ENCODE data around the gene SH3RF3.

Gene SH3RF3

GRCh38 chr2:109373791-109374547 is 245.0 kb downstream of the SH3RF3 start:
- Histone ChIP-seq H3K27ac (ENCODE audit: insufficient read depth in 1 of 2, low read depth in 1 of 2, low read length in 2 of 2, poor library complexity in 1 of 2, severe bottlenecking in 2 of 2) (no peak overlapping the region), H3K9me3 (ENCODE audit: control extremely low read depth in 1 of 5, control insufficient read depth in 4 of 5, insufficient read depth in 2 of 5, low read depth in 1 of 5, low read length in 4 of 5) (no peaks in the 10 kb centered on the region), H3K4me3 (ENCODE audit: control insufficient read depth in 1 of 7, extremely low read depth in 1 of 7, insufficient read depth in 4 of 7, low read depth in 2 of 7, low read length in 6 of 7) (no peak overlapping the region), H3K27me3 (replicated peaks in 2 of 5; ENCODE audit: control insufficient read depth in 4 of 5, insufficient read depth in 5 of 5, low read length in 4 of 5) (peaks cover 0 to 6% (median 0%) of the 10 kb centered on the region in 5 experiments), H3K36me3 (ENCODE audit: control insufficient read depth in 4 of 4, insufficient read depth in 4 of 4, low read length in 3 of 4) (no peaks in the 10 kb centered on the region), H3K4me1 (ENCODE audit: control extremely low read depth in 1 of 4, control insufficient read depth in 4 of 4, insufficient read depth in 4 of 4, low read length in 3 of 4) (no peaks in the 10 kb centered on the region)
- WGBS (ENCODE audit: insufficient coverage), result 96% methylated on average over 9 of the region's 10 CpGs
- ChIA-PET POLR2A (no interaction called here), CTCF (no interaction called here)
- DNase-seq, result no peak

- POLR2A ChIA-PET, result interaction anchor here (0.6 kb wide), 1 partner anchor 44 kb away, joined by 3 read pairs; no protein-coding TSS in a partner anchor
- CTCF ChIA-PET, result no interaction called here
- 97% methylated on average over 15 of the region's 16 CpGs for WGBS (ENCODE audit: insufficient coverage)
Observed at GRCh38 chr2:109374548-109375130, 245.6 kb downstream of the SH3RF3 start.

GRCh38 chr2:109375131-109375561 is 246.1 kb downstream of the SH3RF3 start:
- no peak for DNase-seq
- Histone ChIP-seq H3K4me1 (ENCODE audit: control extremely low read depth in 1 of 4, control insufficient read depth in 4 of 4, insufficient read depth in 4 of 4, low read length in 3 of 4) (no peaks in the 10 kb centered on the region), H3K27ac (ENCODE audit: insufficient read depth in 1 of 2, low read depth in 1 of 2, low read length in 2 of 2, poor library complexity in 1 of 2, severe bottlenecking in 2 of 2) (no peak overlapping the region), H3K4me3 (ENCODE audit: control insufficient read depth in 1 of 7, extremely low read depth in 1 of 7, insufficient read depth in 4 of 7, low read depth in 2 of 7, low read length in 6 of 7) (no peak overlapping the region), H3K9me3 (ENCODE audit: control extremely low read depth in 1 of 5, control insufficient read depth in 4 of 5, insufficient read depth in 2 of 5, low read depth in 1 of 5, low read length in 4 of 5) (no peaks in the 10 kb centered on the region), H3K27me3 (replicated peaks in 2 of 5; ENCODE audit: control insufficient read depth in 4 of 5, insufficient read depth in 5 of 5, low read length in 4 of 5) (peaks cover 0 to 6% (median 0%) of the 10 kb centered on the region in 5 experiments), H3K36me3 (ENCODE audit: control insufficient read depth in 4 of 4, insufficient read depth in 4 of 4, low read length in 3 of 4) (no peaks in the 10 kb centered on the region)
- ChIA-PET CTCF (no interaction called here), POLR2A (interaction anchor here (0.6 kb wide), 1 partner anchor 43 kb away, joined by 3 read pairs; no protein-coding TSS in a partner anchor)
- WGBS (ENCODE audit: insufficient coverage), result 98% methylated on average over 9 of the region's 12 CpGs

More at GRCh38 chr2:109374548-109375130, 245.6 kb downstream of the SH3RF3 start:
- peaks cover 0 to 6% (median 0%) of the 10 kb centered on the region in 5 experiments for H3K27me3 ChIP-seq (replicated peaks in 2 of 5; ENCODE audit: control insufficient read depth in 4 of 5, insufficient read depth in 5 of 5, low read length in 4 of 5)
- DNase-seq, result no peak
- H3K9me3 ChIP-seq (ENCODE audit: control extremely low read depth in 1 of 5, control insufficient read depth in 4 of 5, insufficient read depth in 2 of 5, low read depth in 1 of 5, low read length in 4 of 5), result no peaks in the 10 kb centered on the region
- no peaks in the 10 kb centered on the region for H3K4me1 ChIP-seq (ENCODE audit: control extremely low read depth in 1 of 4, control insufficient read depth in 4 of 4, insufficient read depth in 4 of 4, low read length in 3 of 4)
- H3K36me3 ChIP-seq (ENCODE audit: control insufficient read depth in 4 of 4, insufficient read depth in 4 of 4, low read length in 3 of 4), result no peaks in the 10 kb centered on the region
- H3K4me3 ChIP-seq (ENCODE audit: control insufficient read depth in 1 of 7, extremely low read depth in 1 of 7, insufficient read depth in 4 of 7, low read depth in 2 of 7, low read length in 6 of 7), result no peak overlapping the region
- no peak overlapping the region for H3K27ac ChIP-seq (ENCODE audit: insufficient read depth in 1 of 2, low read depth in 1 of 2, low read length in 2 of 2, poor library complexity in 1 of 2, severe bottlenecking in 2 of 2)

DNA sequence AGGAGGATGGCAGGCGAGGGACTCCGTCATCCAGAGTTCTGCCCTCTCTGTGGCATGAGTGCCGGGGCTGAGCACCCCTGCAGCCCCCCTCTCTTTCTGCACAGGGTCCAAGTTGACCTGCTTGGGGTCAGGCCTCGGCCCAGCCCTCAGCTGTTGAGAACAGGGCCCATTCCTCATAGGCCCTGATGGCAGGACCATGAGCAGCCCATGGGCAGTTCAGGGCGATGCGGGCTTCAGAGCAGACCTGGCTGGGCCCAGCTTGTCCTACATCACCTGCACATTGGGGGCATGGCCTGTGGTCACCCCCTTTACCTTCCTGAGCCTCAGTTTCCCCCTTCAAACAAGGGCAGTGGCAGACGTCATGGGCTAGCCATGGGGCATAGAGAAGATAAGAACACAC is 246.7 kb downstream of the SH3RF3 start:
- Histone ChIP-seq H3K4me3 (ENCODE audit: control insufficient read depth in 1 of 7, extremely low read depth in 1 of 7, insufficient read depth in 4 of 7, low read depth in 2 of 7, low read length in 6 of 7) (no peak overlapping the region), H3K27me3 (replicated peaks in 2 of 5; ENCODE audit: control insufficient read depth in 4 of 5, insufficient read depth in 5 of 5, low read length in 4 of 5) (peaks cover 0 to 6% (median 0%) of the 10 kb centered on the region in 5 experiments), H3K9me3 (ENCODE audit: control extremely low read depth in 1 of 5, control insufficient read depth in 4 of 5, insufficient read depth in 2 of 5, low read depth in 1 of 5, low read length in 4 of 5) (no peaks in the 10 kb centered on the region), H3K27ac (ENCODE audit: insufficient read depth in 1 of 2, low read depth in 1 of 2, low read length in 2 of 2, poor library complexity in 1 of 2, severe bottlenecking in 2 of 2) (no peak overlapping the region), H3K36me3 (ENCODE audit: control insufficient read depth in 4 of 4, insufficient read depth in 4 of 4, low read length in 3 of 4) (no peaks in the 10 kb centered on the region), H3K4me1 (ENCODE audit: control extremely low read depth in 1 of 4, control insufficient read depth in 4 of 4, insufficient read depth in 4 of 4, low read length in 3 of 4) (no peaks in the 10 kb centered on the region)
- ChIA-PET CTCF (no interaction called here), POLR2A (no interaction called here)
- no peak for DNase-seq
- WGBS (ENCODE audit: insufficient coverage), result 95% methylated on average over 6 of the region's 7 CpGs

- Histone ChIP-seq H3K27me3 (replicated peaks in 2 of 5; ENCODE audit: control insufficient read depth in 4 of 5, insufficient read depth in 5 of 5, low read length in 4 of 5) (peaks cover 0 to 6% (median 0%) of the 10 kb centered on the region in 5 experiments), H3K36me3 (ENCODE audit: control insufficient read depth in 4 of 4, insufficient read depth in 4 of 4, low read length in 3 of 4) (no peaks in the 10 kb centered on the region), H3K4me1 (ENCODE audit: control extremely low read depth in 1 of 4, control insufficient read depth in 4 of 4, insufficient read depth in 4 of 4, low read length in 3 of 4) (no peaks in the 10 kb centered on the region), H3K4me3 (ENCODE audit: control insufficient read depth in 1 of 7, extremely low read depth in 1 of 7, insufficient read depth in 4 of 7, low read depth in 2 of 7, low read length in 6 of 7) (no peak overlapping the region), H3K9me3 (ENCODE audit: control extremely low read depth in 1 of 5, control insufficient read depth in 4 of 5, insufficient read depth in 2 of 5, low read depth in 1 of 5, low read length in 4 of 5) (no peaks in the 10 kb centered on the region), H3K27ac (ENCODE audit: insufficient read depth in 1 of 2, low read depth in 1 of 2, low read length in 2 of 2, poor library complexity in 1 of 2, severe bottlenecking in 2 of 2) (no peak overlapping the region)
- no peak for DNase-seq
- 94% methylated on average over 7 of the region's 7 CpGs for whole genome bisulfite sequencing (ENCODE audit: insufficient coverage)
- CTCF ChIA-PET, result no interaction called here
- POLR2A ChIA-PET, result no interaction called here
Observed at GRCh38 chr2:109376115-109376514, 247.1 kb downstream of the SH3RF3 start.

- Histone ChIP-seq H3K27ac (ENCODE audit: insufficient read depth in 1 of 2, low read depth in 1 of 2, low read length in 2 of 2, poor library complexity in 1 of 2, severe bottlenecking in 2 of 2) (no peak overlapping the region), H3K9me3 (ENCODE audit: control extremely low read depth in 1 of 5, control insufficient read depth in 4 of 5, insufficient read depth in 2 of 5, low read depth in 1 of 5, low read length in 4 of 5) (no peaks in the 10 kb centered on the region), H3K36me3 (ENCODE audit: control insufficient read depth in 4 of 4, insufficient read depth in 4 of 4, low read length in 3 of 4) (no peaks in the 10 kb centered on the region), H3K4me1 (ENCODE audit: control extremely low read depth in 1 of 4, control insufficient read depth in 4 of 4, insufficient read depth in 4 of 4, low read length in 3 of 4) (no peaks in the 10 kb centered on the region), H3K27me3 (replicated peaks in 2 of 5; ENCODE audit: control insufficient read depth in 4 of 5, insufficient read depth in 5 of 5, low read length in 4 of 5) (peaks cover 0 to 6% (median 0%) of the 10 kb centered on the region in 5 experiments), H3K4me3 (ENCODE audit: control insufficient read depth in 1 of 7, extremely low read depth in 1 of 7, insufficient read depth in 4 of 7, low read depth in 2 of 7, low read length in 6 of 7) (no peak overlapping the region)
- POLR2A ChIA-PET, result no interaction called here
- DNase-seq, result no peak
- CTCF ChIA-PET, result no interaction called here
- WGBS (ENCODE audit: insufficient coverage), result 100% methylated on average over 13 of the region's 13 CpGs
Observed at GRCh38 chr2:109376796-109377495, 247.9 kb downstream of the SH3RF3 start.

GRCh38 chr2:109377976-109378375 is 249.0 kb downstream of the SH3RF3 start:
- Histone ChIP-seq H3K27me3 (replicated peaks in 2 of 5; ENCODE audit: control insufficient read depth in 4 of 5, insufficient read depth in 5 of 5, low read length in 4 of 5) (peaks cover 0 to 6% (median 0%) of the 10 kb centered on the region in 5 experiments), H3K4me1 (ENCODE audit: control extremely low read depth in 1 of 4, control insufficient read depth in 4 of 4, insufficient read depth in 4 of 4, low read length in 3 of 4) (peaks cover 0 to 1% (median 0%) of the 10 kb centered on the region in 4 experiments), H3K27ac (ENCODE audit: insufficient read depth in 1 of 2, low read depth in 1 of 2, low read length in 2 of 2, poor library complexity in 1 of 2, severe bottlenecking in 2 of 2) (no peak overlapping the region), H3K9me3 (ENCODE audit: control extremely low read depth in 1 of 5, control insufficient read depth in 4 of 5, insufficient read depth in 2 of 5, low read depth in 1 of 5, low read length in 4 of 5) (no peaks in the 10 kb centered on the region), H3K4me3 (ENCODE audit: control insufficient read depth in 1 of 7, extremely low read depth in 1 of 7, insufficient read depth in 4 of 7, low read depth in 2 of 7, low read length in 6 of 7) (no peak overlapping the region), H3K36me3 (ENCODE audit: control insufficient read depth in 4 of 4, insufficient read depth in 4 of 4, low read length in 3 of 4) (no peaks in the 10 kb centered on the region)
- 93% methylated on average over 7 of the region's 7 CpGs for WGBS (ENCODE audit: insufficient coverage)
- no peak for DNase-seq
- POLR2A ChIA-PET, result no interaction called here
- CTCF ChIA-PET, result interaction anchor here (1.2 kb wide), 1 partner anchor 9 kb away, joined by 3 read pairs; no protein-coding TSS in a partner anchor

All from common myeloid progenitor, CD34-positive (primary cell).